GM18505 (cell line): Measurements from ENCODE around the gene KXD1.

Experiments
- ATAC-seq: cut with Tn5 transposase; IDR thresholded peaks from one replicate; pipeline ENCODE4 v1.9.1; 2021; ENCODE audit not compliant: unreplicated experiment
- POLR2A ChIP-seq: IDR thresholded peaks from 4 replicates; pipeline ENCODE4 v1.6.1; 2011; ENCODE audit warnings: borderline replicate concordance; ENCODE audit not compliant: insufficient read depth, insufficient read length; ENCODE audit errors: extremely low read depth

KXD1 gene

DNA sequence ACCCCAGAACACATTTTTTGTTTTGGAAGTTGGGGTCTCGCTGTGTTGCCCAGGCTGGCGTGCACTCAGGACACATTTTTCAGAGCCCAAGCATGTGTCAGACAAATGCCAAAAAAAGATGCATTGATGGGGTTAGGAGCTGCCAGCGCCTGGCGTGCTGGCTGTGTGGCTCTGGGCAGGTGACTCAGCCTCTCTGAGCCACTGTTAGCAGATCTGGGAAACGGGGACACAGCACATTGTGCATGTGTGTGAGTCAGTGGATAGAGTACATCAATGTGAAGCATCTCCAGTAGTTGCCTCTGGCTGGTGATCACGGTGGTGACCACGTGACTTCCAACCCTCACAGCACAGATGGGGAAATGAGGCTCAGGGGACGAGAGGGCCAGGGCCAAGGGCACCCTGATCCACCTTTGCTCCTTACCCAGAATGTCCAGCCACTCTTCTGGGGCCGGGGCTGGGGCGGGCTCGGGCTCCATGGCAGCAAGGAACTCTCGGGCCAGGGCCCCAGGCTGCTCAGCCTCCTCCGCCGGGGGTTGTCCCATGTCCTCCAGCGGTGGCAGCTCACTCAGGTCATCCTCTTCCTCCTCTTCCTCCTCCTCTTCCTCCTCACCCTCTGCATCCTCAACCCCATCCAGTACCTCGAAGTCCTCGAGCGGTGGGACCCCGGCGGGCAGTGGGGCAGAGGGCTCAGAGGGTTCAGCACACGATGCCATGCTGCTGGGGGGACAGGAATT, 16.2 kb upstream of the KXD1 start:
- TF ChIP-seq POLR2A = no peak
- ATAC-seq = no peak

GRCh38 chr19:18541992-18542940, 15.4 kb upstream of the KXD1 start:
- TF ChIP-seq POLR2A = no peak

DNA sequence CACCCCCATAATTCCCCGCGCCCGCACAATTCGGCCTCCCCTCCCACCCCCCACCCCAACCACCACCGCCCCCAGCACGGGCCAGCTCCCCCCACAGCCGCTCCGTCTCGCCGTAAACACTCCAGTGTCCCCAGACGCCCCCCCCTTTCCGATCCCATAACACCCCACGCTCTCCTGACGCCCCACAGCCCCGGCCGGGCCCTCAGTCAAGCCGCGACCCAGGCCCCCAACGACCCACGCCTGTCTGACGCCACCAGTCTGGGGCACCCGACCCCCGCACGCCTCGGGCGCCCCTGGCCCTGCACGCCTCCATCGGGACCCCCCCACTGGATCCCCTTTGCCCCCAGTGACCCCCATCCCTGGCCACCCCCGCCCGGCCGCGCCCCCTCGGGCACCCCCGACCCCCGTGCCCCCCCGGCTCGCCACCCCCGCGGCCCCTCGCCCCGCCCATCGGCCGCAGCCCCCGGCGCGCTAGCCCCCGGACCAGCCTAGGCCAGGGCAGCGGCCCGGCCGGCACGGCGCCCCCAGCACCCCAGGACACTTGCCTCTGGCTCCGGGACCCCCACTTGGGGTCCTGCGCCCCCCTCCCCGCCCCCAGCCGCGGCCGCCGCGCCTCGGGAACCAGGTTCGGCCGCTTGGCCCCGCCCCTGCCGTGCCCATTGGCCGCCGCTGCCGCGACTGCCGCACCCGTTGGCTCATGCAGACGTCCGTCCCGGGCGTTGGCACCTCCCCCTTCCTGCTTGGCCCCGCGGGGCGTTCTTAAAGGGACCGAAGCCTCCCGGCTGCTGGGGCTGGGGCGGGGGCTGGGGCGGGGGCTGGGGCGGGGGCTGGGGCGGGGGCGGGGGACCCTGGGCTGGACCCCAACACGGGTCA, 14.5 kb upstream of the KXD1 start, which contains the start of gene FKBP8:
Gene FKBP8 (minus strand): TSS at position 633 of the 873 bp plus-strand sequence. CDS start 1,603 bp downstream, outside the sequence.
- no peak for TF ChIP-seq POLR2A
- ATAC-seq = peak; percentile 88

More at GRCh38 chr19:18541992-18542940, 15.4 kb upstream of the KXD1 start:
- ATAC-seq = no peak

DNA sequence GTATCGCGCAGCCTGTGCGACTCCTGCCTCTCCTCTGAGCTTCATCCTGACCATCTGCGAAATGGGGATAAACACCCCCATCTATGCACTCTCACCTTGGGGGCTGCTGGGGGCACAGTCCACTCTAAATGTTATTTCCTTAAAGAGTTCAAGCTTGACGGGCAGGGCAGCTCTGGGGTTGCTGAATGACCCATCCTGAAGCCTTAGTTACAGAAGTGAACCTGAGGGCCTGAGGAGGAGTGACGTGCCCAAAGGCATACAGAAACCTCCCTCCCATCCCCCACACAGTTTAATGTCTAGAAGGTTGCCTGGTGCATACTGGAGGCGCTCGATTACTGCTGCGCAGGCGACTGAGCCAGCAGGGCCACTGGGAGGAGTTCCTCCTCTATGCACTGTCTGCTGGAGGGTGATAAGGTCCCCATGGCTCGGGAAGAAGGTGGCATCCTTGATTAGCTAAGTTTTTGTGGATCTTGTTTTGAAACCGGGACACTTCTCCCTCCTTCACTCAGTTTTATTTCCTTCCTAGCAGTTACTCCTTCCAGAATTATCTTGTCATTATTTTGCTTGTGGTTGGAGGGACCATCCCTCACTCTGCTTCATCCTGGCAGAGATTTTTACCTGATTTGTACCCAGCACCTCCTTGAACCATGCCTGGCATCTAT, 13.7 kb upstream of the KXD1 start:
- ATAC-seq = peak; percentile 66

GRCh38 chr19:18551631-18552030, 6.0 kb upstream of the KXD1 start:
- no peak for TF ChIP-seq POLR2A
- ATAC-seq = no peak

More for the DNA sequence above, 13.7 kb upstream of the KXD1 start:
- TF ChIP-seq POLR2A = peak; percentile 59

GRCh38 chr19:18558202-18558555, 509 bp downstream of the KXD1 start:
- peak; percentile 4 for ATAC-seq
- no peak for TF ChIP-seq POLR2A

GRCh38 chr19:18558604-18559003, 934 bp downstream of the KXD1 start:
- no peak for ATAC-seq
- TF ChIP-seq POLR2A = no peak

DNA sequence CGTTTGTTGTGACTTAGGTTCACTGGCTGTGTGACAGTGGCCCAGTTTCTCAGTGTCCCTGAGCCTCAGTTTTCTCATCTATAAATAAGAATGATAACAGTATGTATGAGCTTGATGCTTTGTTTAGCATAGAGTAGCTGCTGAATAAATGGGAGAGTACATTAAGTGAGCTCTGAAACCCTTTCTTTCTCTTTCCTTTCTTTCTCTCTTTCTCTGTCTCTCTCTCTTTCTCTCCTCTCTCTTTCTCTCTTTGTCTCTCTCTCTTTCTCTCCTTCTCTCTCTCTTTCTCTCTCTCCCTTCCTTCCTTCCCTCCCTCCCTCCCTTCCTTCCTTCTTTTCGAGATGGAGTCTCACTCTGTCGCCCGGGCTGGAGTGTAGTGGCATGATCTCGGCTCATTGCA, 2.0 kb downstream of the KXD1 start:
- TF ChIP-seq POLR2A = no peak
- no peak for ATAC-seq

- ATAC-seq = no peak
- no peak for TF ChIP-seq POLR2A
Observed at GRCh38 chr19:18562086-18562485, 4.4 kb downstream of the KXD1 start.

GRCh38 chr19:18566953-18567352, 9.3 kb downstream of the KXD1 start:
- no peak for TF ChIP-seq POLR2A
- ATAC-seq = no peak

DNA sequence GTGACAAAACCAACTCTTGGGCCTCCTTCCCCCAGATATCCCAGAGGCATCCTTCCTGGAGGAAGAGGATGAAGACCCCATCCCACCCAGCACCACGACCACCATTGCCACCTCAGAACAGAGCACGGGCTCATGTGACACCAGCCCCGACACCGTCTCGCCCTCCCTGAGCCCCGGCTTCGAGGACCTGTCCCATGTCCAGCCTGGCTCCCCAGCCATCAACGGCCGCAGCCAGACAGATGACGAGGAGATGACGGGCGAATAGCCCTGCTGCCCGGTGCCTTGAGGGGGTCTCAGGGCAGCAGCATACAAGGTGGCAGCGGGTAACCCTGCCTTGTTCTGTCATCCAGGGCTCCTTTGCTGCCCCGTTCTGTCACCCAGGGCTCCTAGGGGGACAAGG, 10.7 kb downstream of the KXD1 start:
- no peak for ATAC-seq
- no peak for TF ChIP-seq POLR2A

- peak; percentile 97 for TF ChIP-seq POLR2A
- ATAC-seq = peak; percentile 89
Observed at GRCh38 chr19:18571564-18572344, 14.1 kb downstream of the KXD1 start, which contains the start of gene UBA52. UBA52 (plus strand) TSS chr19:18571857; CDS start chr19:18573301, 1,444 bp downstream.
